HG03432 (cell line): ENCODE results near the gene SLCO1B3.
"Not testable (repeated sequence)": the region's sequence is repeated elsewhere in the genome, so short reads cannot be mapped to it uniquely, and the experiment has no call there.

Experiments used
- ATAC-seq: cut with Tn5 transposase; IDR thresholded peaks from one replicate; pipeline ENCODE4 v1.9.1; 2021; ENCODE audit warnings: mild to moderate bottlenecking, moderate library complexity; ENCODE audit not compliant: unreplicated experiment

The SLCO1B3 gene, protein sequence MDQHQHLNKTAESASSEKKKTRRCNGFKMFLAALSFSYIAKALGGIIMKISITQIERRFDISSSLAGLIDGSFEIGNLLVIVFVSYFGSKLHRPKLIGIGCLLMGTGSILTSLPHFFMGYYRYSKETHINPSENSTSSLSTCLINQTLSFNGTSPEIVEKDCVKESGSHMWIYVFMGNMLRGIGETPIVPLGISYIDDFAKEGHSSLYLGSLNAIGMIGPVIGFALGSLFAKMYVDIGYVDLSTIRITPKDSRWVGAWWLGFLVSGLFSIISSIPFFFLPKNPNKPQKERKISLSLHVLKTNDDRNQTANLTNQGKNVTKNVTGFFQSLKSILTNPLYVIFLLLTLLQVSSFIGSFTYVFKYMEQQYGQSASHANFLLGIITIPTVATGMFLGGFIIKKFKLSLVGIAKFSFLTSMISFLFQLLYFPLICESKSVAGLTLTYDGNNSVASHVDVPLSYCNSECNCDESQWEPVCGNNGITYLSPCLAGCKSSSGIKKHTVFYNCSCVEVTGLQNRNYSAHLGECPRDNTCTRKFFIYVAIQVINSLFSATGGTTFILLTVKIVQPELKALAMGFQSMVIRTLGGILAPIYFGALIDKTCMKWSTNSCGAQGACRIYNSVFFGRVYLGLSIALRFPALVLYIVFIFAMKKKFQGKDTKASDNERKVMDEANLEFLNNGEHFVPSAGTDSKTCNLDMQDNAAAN

DNA sequence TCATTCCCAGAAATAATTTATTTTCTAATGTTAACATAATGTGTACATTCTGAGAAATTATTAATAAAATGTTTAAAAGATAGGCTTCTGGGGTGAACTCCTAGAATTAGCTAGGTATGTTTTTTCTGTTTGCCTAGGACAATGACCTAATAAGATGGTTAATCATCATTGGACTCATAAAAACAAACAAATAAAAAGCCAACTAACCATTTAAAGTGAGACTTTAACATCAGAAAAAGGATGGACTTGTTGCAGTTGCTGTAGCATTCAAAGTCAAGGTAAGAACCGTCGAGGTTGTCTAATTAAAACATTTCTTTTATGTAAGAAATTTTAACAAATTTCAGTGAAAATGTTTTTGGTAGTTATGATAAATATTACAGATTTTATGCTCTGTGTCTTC lies at the start of gene SLCO1B3:
Gene SLCO1B3, plus strand, starts transcription at position 219 of the 400 bp plus-strand sequence. CDS start 5,034 bp downstream, outside the sequence.
- ATAC-seq: no peak

DNA sequence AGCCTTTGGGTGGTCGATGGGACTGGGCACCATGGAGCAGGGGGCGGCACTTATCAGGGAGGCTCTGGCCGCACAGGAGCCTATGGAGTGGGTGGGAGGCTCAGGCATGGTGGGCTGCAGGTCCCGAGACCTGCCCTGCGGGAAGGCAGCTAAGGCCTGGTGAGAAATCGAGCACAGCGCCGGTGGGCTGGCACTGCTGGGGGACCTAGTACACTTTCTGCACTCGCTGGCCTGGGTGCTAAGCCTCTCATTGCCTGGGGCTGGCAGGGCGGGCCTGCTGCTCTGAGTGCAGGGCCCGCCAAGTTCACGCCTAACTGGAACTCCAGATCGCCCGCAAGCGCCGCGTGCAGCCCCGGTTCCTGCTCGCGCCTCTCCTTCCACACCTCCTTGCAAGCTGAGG lies 33.1 kb upstream of the SLCO1B3 start:
- ATAC-seq: no peak

DNA sequence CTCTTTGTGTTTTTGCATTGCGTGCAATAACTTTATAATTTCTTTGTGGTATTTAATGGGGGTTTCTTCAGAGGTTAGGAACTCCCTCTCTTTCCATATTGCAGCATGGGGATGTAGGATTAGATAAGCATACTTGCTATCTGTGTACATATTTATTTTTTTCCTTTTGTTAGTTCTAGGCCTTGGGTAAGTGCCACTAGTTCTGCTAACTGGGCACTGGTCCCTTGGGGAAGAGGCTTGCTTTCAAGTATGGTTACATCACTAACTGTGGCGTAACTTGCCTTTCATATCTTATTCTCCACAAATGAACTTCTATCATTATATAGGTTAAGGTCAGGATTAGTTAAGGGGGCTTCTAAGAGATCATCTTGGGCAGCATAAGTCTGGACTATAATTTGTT lies 31.5 kb upstream of the SLCO1B3 start:
- ATAC-seq: no peak

DNA sequence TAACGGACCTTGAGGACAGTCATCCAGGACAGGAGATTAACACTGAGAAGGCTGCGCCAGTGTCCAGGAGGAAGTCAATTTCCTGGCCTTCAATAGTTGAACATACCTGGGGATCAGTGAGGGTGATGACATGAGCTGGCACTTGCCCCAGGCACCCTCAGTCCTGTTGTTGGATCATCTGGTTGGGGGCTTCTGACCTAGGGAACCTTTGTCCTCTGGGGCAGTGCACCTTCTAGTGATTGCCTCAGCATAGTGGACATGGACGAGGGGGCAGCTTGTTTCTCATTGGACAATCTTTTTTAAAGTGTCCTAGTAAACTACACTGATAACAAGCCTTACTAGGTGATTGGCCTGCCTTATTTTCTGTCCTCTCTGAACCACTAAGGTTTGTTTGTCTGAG lies 30.5 kb upstream of the SLCO1B3 start:
- not testable (repeated sequence) for ATAC-seq

DNA sequence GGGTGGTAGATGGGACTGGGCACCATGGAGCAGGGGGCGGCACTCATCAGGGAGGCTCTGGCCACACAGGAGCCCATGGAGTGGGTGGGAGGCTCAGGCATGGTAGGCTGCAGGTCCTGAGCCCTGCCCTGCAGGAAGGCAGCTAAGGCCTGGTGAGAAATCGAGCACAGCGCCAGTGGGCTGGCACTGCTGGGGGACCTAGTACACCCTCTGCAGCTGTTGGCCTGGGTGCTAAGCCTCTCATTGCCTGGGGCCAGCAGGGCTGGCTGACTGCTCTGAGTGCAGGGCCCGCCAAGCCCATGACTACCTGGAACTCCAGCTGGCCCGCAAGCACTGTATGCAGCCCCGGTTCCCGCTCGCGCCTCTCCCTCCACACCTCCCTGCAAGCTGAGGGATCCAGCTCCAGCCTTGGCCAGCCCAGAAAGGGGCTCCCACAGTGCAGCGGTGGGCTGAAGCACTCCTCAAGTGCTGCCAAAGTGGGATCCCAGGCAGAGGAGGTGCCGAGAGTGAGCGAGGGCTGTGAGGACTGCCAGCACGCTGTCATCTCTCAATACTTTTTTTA lies 26.6 kb upstream of the SLCO1B3 start:
- ATAC-seq: not testable (repeated sequence)

DNA sequence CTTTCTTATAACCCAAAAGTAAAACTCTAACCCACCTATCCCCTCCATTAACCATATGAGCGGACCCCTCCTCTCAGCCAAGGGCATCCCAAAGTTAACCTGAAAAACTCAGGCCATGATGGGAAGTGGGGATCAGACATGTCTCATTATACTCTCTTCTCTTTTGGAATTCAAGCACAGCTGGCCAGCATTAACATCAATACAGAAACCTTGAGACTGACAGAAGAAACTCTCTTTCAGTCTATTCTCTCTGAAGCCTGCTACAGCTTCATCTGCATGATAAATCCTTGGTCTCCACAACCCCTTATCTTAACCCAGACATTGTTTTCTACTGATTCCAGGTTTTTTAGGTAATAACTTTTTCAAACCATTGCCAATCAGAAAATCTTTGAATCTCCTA lies 17.5 kb upstream of the SLCO1B3 start:
- ATAC-seq: no peak

DNA sequence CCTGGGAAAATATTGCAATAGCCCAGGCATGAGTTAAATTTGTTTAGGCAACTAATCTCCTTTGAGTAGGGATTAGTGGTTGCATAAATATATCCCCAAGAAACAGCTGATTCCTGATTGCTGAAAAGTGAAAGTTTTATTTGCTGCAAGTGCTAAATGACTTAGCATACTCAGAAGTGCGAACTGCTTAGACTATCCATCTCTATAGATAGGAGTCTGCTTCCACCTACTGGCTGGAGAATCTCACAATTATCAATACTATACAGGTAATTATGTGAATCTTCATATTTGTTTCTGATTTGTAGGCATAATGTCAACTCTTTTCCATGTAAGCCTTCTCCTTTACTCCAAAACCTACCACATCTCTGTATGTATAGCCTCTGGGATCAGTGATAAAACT lies 12.0 kb upstream of the SLCO1B3 start:
- no peak for ATAC-seq

DNA sequence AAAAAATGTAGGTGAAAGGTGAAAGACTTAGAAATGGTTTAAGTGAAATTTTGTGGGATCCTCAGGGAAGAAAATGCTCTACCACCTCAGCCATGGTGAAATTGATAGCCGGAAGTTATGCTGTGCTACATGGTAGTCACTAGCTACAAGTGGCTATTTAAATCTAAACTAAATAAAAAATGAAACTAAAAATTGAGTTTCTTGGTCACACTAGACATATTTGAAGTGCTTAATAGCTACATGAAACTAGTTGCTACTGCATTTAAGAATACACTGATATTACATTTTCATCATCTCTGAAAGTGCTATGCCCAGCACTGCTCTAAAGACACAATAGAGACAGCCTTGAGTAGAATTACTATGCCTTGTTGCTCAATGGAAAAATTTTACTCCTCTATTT lies 10.3 kb upstream of the SLCO1B3 start:
- no peak for ATAC-seq

DNA sequence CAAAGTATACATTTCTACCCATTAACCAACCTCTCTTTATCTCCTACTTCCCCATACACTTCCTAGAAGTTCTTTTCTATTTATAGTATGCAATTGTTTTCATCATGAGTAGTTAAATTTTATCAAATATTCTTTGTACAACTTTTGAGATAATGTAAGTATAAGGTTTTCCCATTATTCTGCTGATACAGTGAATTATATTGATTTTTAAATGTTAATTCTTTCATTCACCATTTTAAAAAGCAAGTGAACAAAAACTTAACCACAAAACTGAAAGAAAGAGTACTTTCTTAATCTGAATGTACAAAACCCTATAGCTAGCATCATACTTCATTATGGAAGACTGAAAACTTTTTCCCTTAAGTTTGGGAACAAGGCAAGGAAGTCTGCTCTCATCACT lies 9.5 kb upstream of the SLCO1B3 start:
- no peak for ATAC-seq

DNA sequence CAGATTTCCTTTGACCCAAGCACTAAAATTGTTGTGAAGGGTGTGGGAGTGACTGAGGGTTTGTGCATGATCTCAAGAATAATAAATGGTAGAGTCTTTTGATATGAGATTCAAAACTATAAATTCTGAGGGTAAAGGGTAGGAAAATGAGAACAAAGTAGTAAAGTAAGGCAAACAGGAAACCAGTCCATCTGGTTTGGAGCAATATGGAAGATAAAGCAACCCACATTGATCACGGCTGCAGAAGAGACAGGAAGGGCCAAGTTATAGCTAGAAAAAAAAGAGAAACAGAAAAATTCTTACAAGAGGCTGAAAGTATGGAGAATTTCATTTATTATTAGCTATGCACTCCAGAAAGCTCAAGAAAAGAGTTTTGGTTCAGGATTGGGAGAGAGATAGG lies 4.6 kb upstream of the SLCO1B3 start:
- ATAC-seq: no peak

DNA sequence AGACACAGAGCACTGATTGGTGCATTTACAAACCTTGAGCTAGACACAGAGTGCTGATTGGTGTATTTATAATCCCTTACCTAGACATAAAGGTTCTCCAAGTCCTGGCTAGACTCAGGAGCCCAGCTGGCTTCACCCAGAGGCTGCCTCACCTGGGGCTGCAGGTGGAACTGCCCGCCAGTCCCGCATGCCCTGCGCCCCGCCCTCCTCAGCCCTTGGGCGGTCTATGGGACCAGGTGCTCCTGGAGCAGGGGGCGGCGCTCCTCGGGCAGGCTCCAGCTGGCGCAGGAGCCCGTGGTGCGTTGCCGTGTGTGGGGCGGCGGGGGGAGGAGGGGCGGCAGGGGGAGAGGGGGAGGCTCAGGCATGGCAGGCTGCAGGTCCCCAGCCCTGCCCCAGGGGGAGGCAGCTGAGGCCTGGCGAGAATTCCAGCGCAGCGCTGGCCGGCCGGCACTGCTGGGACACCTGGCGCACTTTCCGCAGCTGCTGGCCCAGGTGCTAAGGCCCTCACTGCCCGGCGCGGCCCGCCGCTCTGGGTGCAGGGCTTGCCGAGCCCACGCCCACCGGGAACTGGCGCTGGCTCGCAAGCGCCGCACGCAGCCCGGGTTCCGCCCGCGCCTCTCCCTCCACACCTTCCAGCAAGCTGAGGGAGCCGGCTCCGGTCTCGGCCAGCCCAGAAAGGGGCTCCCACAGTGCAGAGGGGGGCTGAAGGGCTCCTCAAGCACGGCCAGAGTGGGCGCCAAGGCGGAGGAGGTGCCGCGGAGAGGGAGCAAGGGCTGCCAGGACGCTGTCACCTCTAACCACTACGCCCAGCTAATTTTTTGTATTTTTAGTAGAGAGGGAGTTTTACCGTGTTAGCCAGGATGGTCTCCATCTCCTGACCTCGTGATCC lies 3.1 kb upstream of the SLCO1B3 start:
- no peak for ATAC-seq

DNA sequence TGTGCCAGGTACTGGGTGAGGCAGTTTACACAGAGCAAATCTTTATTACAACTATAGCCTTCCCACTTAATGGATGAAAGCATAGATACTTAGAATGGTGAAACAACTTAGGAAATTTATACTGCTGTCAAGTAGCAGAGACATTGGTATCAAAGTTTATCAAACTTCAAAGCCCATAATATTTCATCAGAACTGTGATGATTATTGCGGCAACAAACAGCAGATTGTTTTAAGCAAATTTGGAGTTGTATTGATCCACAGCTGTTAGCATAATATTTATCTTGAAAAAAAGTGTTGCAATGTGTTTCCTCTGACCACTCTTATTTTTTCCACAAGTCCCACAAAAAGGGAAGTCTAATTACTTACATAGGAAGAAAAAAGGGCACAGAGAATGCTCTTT lies 2.0 kb upstream of the SLCO1B3 start:
- ATAC-seq: no peak

DNA sequence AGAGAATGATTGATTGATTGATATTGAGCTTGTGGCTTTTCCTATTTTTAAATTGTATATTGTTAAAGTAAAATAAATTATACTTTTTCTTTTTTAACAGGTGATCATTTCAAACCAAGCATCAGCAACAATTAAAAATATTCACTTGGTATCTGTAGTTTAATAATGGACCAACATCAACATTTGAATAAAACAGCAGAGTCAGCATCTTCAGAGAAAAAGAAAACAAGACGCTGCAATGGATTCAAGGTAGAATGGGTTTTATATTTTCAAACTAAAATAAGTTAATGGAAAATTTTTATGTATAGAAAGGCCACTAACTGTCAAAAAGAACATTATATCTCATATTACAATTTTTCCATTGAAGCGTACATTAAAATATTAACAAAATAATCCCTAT lies 5.1 kb downstream of the SLCO1B3 start:
- ATAC-seq: no peak

DNA sequence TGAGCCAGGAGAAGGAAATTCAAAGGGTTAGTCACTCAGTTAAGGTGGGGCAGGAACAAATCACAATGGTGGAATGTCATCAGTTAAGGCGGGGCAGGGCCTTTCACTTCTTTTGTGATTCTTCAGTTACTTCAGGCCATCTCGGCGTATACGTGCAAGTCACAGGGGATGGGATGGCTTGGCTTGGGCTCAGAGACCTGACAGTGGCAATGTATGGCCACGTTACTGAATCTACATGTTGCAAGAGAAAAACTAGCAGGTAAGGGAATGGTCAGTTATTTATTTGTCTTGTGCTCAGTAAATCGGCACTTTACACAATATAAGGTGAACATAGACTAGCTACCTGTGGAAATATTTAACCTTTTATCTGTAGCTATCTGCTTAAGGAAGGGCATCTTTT lies 11.9 kb downstream of the SLCO1B3 start:
- ATAC-seq: no peak

DNA sequence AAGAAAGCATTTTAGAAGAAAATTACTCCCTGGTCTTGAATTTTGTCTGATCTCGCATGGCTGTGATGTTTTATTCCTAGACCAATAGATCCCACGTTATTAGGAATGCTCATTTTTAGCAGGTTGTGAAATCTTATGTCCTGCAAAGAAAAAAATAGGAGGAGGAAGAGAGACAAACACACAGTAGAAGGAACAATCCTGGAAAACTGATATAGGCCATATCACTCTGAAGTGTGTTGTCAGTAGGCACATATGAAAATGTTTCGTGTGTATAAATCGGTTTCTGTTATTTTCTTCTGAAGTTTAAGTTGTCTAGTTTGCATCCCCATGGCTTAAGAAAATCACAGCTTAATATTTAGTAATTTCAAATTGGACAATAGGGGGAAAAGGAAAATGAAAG lies 12.4 kb downstream of the SLCO1B3 start:
- ATAC-seq: no peak

DNA sequence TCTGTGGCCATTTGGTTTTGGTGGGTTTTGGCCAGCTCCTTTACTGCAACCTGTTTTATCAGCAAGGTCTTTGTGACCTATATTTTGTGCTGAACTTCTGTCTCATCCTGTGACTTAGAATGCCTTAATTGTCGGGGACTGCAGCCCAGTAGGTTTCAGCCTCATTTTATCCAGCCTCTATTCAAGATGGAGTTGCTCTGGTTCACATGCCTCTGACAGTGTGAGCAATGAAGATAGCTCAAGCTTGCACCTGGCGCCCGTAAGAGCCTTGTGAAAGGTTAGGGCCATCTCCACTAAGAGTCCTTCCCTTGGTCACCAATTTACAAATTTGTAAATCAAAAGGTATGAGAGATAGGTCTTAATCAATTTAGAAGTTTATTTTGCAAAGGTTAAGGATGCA lies 19.4 kb downstream of the SLCO1B3 start:
- ATAC-seq: no peak

DNA sequence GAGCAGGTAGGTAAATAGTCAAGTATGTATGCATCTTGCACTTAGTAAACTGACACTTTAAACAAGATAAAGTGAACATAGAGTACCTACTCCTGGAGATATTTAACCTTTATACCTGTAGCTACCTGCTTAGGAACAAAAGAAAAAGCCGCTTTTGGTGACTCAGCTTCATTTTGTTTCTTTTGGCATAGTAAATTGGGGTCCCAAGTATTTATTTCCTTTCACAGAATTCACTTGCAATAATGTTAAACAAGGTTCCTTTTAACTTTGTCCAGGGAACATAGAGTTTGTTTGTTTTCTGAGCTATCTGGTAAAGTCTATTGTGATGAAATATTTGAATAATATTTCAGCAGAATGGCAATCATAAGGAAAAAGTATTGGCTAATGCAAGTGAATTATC lies 20.0 kb downstream of the SLCO1B3 start:
- ATAC-seq: no peak

DNA sequence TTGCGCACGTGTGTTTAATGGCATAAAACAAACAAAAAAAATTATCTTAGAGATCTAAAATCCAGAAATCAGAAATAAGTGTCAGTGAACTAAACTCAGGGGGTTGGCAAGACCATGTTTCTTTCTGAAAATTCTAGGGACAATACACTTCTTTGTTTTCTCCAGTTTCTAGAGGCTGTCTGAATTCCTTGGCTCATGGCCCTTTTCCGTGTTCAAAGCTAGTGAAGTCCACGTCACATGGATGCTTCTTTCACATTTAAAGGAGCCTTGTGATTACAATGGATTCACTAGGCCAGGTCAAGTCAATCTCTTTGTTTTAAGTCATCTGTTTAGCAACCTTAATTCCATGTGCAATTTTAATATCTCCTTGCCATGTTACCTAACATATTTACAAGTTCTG lies 22.4 kb downstream of the SLCO1B3 start:
- ATAC-seq: no peak

DNA sequence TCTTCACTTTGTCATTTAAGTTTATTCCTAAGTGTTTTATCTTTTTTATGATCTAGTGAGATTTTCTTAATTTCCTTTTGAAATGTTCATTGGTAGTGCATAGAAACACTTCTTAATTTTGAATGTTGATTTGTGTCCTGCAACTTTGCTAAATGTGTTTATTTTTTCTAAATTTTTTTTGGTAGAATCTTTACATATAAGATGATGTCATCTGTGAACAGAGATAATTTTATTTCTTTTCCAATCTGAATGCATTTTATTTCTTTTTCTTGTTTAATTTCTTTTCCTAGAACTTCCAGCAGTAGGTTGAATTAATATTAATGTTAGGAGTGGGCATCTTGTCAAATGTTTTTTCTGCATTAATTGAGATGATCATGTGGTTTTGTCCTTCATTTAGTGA lies 42.1 kb downstream of the SLCO1B3 start:
- ATAC-seq: no peak

DNA sequence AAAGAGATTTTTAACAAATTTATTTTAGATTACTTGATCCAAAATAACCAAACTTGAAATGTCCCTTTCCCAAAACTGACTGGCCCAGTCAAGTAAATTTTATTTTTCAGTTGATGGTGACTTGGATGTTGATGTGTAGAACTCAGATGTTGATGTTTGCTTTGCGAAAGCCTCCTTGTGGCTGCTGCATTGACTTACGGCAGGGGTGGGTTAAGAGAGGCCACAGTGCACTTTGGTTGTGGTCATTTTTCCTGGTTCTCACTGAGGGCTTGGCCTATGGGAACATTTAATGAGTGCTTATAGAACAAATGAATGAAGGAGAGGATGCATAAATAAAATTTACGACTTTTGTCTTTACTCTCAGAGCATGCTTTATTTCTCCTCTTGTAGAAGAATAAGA lies 52.6 kb downstream of the SLCO1B3 start:
- no peak for ATAC-seq

DNA sequence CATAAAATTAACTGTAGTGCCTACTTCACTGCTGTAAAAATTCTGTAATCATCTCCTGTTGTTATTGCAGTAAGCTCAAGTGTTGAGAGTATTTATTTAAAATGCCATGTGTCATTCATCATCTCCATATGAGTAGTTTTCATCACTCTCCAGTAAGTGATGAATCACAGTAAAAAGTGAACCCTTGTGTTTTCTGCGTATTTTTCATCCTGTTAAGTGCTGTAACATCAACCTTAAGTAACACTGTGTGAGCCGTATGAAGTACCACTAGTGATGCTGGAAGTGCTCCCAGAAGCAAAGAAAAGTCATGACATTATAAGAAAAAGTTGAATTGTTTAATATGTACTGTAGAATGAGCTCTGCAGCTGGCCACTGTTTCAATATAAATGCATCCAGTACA lies 55.4 kb downstream of the SLCO1B3 start:
- ATAC-seq: no peak
